NCI-H524 treated with DMSO at 0.1 percent for 48 hours (cell line): Measurements from ENCODE around the gene RAB4B.
"Not testable (repeated sequence)": the region's sequence is repeated elsewhere in the genome, so short reads cannot be mapped to it uniquely, and the experiment has no call there.

Experiments
- DNase-seq: peaks from one replicate; lab custom pipeline; 2025; lab: John Stamatoyannopoulos, UW

RAB4B gene

DNA sequence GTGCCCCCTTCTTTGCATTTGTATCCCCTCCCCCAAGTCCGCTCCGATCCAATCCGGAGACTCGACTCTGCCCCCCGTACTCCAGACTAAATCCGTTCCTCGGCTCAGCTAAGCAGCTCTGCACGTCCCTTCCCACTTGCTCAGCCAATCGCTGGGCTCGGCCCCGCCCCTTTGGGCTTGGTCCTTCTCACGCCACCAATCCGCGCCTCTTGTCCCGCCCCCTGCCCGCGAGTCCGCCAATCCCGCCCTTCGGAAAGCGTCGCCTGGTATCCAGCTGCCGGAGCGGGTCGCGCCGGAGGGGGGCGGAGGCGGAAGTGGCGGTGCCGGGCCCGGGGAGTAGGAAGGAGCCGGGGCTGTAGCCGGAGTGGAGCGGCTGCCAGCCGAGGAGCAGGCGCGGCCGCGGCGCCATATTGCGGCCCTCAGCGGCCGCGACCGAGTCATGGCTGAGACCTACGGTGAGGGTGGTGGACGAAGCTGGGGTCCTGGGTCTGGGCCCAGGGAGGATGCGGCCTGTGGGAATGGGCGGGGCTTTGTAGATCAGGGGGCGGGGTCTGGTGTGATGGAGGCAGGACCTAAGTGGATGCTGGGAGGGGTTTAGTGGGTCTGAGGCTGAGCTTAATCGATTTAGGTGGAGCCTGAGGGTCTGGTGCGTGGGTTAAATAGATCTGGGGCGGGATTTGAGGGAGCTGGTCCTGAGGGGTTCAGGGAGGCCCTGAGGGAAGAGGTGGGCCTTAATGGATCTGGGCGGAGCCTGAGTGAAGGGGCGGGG, at the start of gene RAB4B:
TSS of gene RAB4B (plus strand) at position 311 of the 769 bp plus-strand sequence. CDS start at position 440, 129 bp downstream.
- peak; percentile 99 for DNase-seq

DNA sequence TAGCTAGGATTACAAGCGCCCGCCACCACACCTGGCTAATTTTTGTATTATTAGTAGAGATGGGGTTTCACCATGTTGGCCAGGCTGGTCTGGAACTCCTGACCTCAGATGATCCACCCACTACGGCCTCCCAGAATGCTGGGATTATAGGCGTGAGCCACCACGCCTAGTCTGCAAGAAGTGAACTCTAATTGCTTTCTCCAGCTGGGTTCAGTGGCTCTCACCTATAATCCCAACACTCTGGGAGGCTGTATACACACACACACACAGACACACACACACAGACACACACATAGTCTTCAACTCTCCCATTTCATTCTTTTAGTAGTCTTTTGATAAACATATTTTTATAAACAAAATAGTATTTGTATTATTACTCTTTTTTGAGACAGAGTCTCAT, 48.0 kb upstream of the RAB4B start:
- DNase-seq, result not testable (repeated sequence)

DNA sequence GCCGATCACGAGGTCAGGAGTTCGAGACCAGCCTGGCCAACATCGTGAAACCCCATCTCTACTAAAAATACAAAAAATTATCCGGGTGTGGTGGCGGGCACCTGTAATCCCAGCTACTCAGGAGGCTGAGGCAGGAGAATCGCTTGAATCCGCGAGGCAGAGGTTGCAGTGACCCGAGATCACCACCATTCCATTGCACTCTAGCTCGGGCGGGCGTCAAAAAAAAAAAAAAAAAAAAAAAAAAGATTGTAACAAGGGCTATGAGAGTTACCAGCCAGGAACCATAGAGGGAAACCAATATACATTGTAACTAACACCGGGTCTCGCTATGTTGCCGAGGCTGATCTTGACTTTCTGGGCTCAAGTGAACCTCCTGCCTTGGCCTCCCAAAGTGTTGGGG, 45.7 kb upstream of the RAB4B start:
- not testable (repeated sequence) for DNase-seq

DNA sequence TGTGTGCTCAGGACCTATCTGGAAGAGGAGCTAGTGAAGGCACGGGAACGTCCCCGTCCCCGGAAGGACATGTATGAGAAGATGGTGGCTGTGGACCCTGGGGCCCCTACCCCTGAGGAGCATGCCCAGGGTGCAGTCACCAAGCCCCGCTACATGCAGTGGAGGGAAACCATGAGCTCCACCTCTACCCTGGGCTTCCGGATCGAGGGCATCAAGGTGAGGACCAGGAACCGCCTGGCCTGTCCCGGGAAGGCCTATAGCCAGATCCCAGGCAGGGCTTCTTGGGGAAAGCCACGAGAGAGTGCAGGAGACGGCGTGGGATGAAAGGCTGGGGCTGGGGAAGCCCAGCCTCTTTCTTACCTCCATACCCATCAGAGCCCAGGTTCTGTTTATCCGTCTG, 44.9 kb upstream of the RAB4B start:
- DNase-seq, result no peak

- DNase-seq, result no peak
Observed at GRCh38 chr19:40735013-40735771, 42.9 kb upstream of the RAB4B start.

DNA sequence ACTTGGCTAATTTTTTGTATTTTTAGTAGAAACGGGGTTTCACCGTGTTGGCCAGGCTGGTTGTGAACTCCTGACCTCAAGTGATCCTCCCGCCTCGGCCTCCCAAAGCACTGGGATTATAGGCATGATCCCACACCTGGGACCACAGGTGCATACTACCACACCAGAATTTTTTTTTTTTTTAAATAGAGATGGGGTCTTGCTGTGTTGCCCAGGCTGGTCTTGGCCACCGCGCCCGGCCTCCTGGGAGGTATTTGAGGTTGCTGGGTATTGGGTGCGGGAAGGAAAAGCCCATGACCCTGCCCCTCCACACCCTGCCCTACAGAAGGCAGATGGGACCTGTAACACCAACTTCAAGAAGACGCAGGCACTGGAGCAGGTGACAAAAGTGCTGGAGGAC, 41.4 kb upstream of the RAB4B start:
- DNase-seq, result no peak

- DNase-seq, result no peak
Observed at GRCh38 chr19:40737102-40737644, 40.9 kb upstream of the RAB4B start.

GRCh38 chr19:40739030-40739839, 38.8 kb upstream of the RAB4B start:
- DNase-seq, result no peak

DNA sequence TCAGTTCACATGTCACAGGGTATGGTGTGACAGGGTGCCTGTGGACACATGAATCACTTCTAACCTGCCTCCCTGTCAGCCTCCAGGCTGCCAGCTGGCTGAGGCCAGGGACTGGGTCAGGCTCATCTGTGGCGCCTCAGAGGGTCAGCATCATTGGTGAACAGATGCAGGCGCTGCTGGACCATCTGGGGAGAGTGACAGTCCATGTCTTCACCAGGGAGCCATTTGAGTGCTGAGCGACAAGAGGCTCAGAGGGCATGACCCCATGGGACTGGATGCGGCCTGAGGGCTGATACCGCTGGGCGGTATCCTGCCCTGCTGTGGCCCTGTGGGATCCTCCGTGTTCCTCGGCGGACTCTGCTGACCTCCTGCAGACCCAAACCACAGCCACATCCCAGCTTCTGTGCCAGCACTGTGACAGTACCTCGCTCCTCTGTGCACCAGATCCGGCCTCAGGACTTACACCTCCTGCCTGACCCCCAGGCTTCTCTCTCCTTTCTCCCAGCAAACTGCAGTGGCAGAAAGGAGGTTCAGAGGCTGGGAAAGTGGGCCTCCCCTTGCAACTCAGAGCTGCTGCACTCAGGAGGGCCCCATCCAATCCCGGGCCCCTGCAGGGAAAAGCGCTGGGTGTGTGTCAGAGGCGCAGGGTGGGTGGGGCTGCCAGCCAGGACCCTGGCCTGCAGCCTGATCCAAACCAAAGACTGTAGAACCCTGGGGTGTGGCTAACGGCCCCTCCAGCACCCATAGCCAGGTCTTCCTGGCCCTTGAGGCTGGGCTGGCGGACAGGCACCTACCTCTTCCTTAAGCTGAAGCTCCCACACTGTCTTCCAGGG, 38.0 kb upstream of the RAB4B start:
- DNase-seq, result no peak

DNA sequence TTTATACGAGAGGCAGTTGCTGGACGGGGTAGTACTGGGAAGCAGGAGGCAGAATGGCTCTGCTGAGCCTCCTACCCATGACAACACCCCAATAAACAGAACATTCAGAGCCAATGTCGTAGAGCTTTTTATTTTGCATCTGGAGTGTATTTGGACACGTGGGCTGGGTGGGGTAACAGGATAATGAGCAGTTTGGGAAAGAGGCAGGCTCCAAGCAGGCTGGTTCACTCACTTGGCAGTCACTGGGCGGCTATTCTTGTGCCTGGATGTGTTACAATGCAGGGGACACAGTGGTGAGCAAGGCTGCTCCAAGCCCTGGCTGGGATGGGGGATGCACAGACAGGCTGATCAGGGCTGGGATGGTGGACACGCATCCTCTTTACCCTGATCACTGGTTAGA, 37.3 kb upstream of the RAB4B start:
- DNase-seq, result no peak

GRCh38 chr19:40741527-40742390, 36.3 kb upstream of the RAB4B start:
- no peak for DNase-seq

GRCh38 chr19:40742477-40742876, 35.6 kb upstream of the RAB4B start:
- no peak for DNase-seq

GRCh38 chr19:40742886-40743285, 35.2 kb upstream of the RAB4B start:
- no peak for DNase-seq

DNA sequence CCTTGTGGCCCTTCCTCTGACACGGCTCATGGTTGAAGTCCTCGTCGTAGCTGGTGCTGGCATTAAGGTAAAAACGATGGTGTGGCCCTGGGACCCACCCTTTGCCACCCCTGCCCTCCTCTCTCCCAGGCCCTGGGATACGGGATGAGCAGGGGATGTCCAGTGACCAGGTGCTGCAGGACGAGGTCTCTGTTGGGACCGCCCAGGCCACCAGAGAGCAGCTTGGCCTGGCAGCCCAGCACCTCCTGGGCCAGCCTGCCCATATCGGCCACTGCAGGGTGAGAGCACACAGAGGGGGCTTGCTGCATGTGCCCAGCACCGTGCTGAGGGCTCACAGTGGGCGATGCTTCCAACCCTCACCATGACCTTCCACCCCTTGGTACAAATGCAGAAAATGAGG, 34.1 kb upstream of the RAB4B start:
- no peak for DNase-seq

GRCh38 chr19:40744554-40745401, 33.3 kb upstream of the RAB4B start:
- DNase-seq, result no peak

GRCh38 chr19:40745402-40745780, 32.7 kb upstream of the RAB4B start:
- DNase-seq, result no peak

DNA sequence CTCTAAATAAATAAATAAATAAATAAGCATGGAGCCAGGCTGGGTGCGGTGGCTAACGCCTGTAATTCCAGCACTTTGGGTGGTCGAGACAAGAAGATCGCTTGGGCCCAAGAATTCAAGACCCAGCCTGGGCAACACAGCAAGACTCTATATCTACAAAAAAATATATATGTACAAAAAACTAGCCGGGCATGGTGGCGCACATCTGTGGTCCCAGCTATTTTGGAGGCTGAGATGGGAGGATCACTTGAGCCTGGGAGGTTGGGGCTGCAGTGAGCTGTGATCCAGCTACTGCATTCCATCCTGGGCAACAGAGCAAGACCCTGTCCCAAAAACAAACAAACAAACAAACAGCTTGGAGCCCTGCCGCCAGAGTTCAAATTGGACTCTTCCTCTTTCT, 30.5 kb upstream of the RAB4B start:
- no peak for DNase-seq

- peak; percentile 99 for DNase-seq
Observed at GRCh38 chr19:40750058-40750873, 27.8 kb upstream of the RAB4B start, which contains the start of gene ACTMAP. ACTMAP (minus strand) TSS chr19:40750477; CDS start chr19:40749803, 674 bp downstream.
